GM18907 (cell line): ENCODE results near the gene SLC66A2.

Source experiments
- ATAC-seq: cut with Tn5 transposase; IDR thresholded peaks from one replicate; pipeline ENCODE4 v1.9.1; 2021; ENCODE audit warnings: mild to moderate bottlenecking, moderate library complexity; ENCODE audit not compliant: unreplicated experiment

SLC66A2 gene

GRCh38 chr18:79904357-79905147 is 46.9 kb downstream of the SLC66A2 start:
- ATAC-seq, result no peak

GRCh38 chr18:79903787-79904356 is 47.6 kb downstream of the SLC66A2 start:
- ATAC-seq, result no peak

GRCh38 chr18:79903071-79903635 is 48.3 kb downstream of the SLC66A2 start:
- ATAC-seq, result no peak

- ATAC-seq, result no peak
Observed at GRCh38 chr18:79902640-79903039, 48.8 kb downstream of the SLC66A2 start.

- ATAC-seq, result no peak
Observed at GRCh38 chr18:79902075-79902474, 49.4 kb downstream of the SLC66A2 start.

- ATAC-seq, result no peak
Observed at GRCh38 chr18:79901665-79902064, 49.8 kb downstream of the SLC66A2 start.

- no peak for ATAC-seq
Observed at GRCh38 chr18:79900610-79901570, 50.6 kb downstream of the SLC66A2 start.

- no peak for ATAC-seq
Observed at GRCh38 chr18:79899609-79900445, 51.6 kb downstream of the SLC66A2 start.

GRCh38 chr18:79898952-79899608 is 52.4 kb downstream of the SLC66A2 start:
- ATAC-seq, result no peak

GRCh38 chr18:79897940-79898625 is 53.4 kb downstream of the SLC66A2 start:
- no peak for ATAC-seq

- no peak for ATAC-seq
Observed at GRCh38 chr18:79896738-79897137, 54.7 kb downstream of the SLC66A2 start.

- ATAC-seq, result no peak
Observed at GRCh38 chr18:79890674-79891073, 60.8 kb downstream of the SLC66A2 start.

- ATAC-seq, result no peak
Observed at GRCh38 chr18:79889569-79889968, 61.9 kb downstream of the SLC66A2 start.

- no peak for ATAC-seq
Observed at GRCh38 chr18:79888016-79888415, 63.4 kb downstream of the SLC66A2 start.

GRCh38 chr18:79887181-79888000 is 64.1 kb downstream of the SLC66A2 start:
- ATAC-seq, result no peak

- ATAC-seq, result no peak
Observed at GRCh38 chr18:79884963-79885728, 66.3 kb downstream of the SLC66A2 start.

- ATAC-seq, result no peak
Observed at GRCh38 chr18:79884294-79884962, 67.0 kb downstream of the SLC66A2 start.
